Kidney (tissue), 14 donors: ENCODE data around the gene DGKI. TPM values are rescaled to one million over a fixed set of nuclear protein-coding genes. Genes with fewer than 3 reads are reported as not detected.

Experiments used
- DNase-seq, 5 donors: peaks; one replicate each; pipeline ENCODE4 v3.0.0-alpha.2; 2013 to 2020
- FAIRE-seq: peaks from 2 replicates; lab custom pipeline; 2012; peaks lifted over from hg19 to GRCh38; lab: Jason Lieb, UNC
- H3K27ac ChIP-seq, 2 donors: one replicate each; pipeline ENCODE4 v1.7.0; 2013; ENCODE audit warnings: low read depth in 2 of 2, low read length in 2 of 2, inconsistent platforms in 1 of 2
- H3K27me3 ChIP-seq: one replicate; pipeline ENCODE4 v1.7.1; 2013; ENCODE audit warnings: low read length, inconsistent platforms; ENCODE audit not compliant: control insufficient read depth, insufficient read depth
- H3K36me3 ChIP-seq, 3 donors: one replicate each; pipeline versions ENCODE4 v1.7.0 to v1.7.1; 2013; ENCODE audit warnings: low read length in 3 of 3, control low read depth in 1 of 3, inconsistent platforms in 1 of 3; ENCODE audit not compliant: insufficient read depth in 3 of 3, control insufficient read depth in 2 of 3
- H3K4me1 ChIP-seq, 3 donors: one replicate each; pipeline versions ENCODE4 v1.7.0 to v1.7.1; 2013; ENCODE audit warnings: low read length in 3 of 3, inconsistent platforms in 1 of 3, low read depth in 1 of 3; ENCODE audit not compliant: control insufficient read depth in 2 of 3, insufficient read depth in 2 of 3
- H3K4me3 ChIP-seq, 3 donors: one replicate each; pipeline versions ENCODE4 v1.7.0 to v1.8.1; 2013; ENCODE audit warnings: low read length in 3 of 3, control low read depth in 1 of 3, inconsistent platforms in 1 of 3
- H3K9ac ChIP-seq, 3 donors: one replicate each; pipeline versions ENCODE4 v1.7.0 to v1.7.1; 2013; ENCODE audit warnings: low read length in 3 of 3, control low read depth in 1 of 3, inconsistent platforms in 1 of 3
- H3K9me3 ChIP-seq, 3 donors: one replicate each; pipeline versions ENCODE4 v1.7.0 to v1.7.1; 2013; ENCODE audit warnings: low read length in 3 of 3, control low read depth in 1 of 3, inconsistent platforms in 1 of 3; ENCODE audit not compliant: control insufficient read depth in 2 of 3, insufficient read depth in 1 of 3
- CTCF ChIP-seq: IDR thresholded peaks from 3 replicates; pipeline ENCODE4 v1.5.1; 2012; ENCODE audit warnings: mild to moderate bottlenecking, moderate library complexity, borderline replicate concordance; ENCODE audit not compliant: insufficient read depth; ENCODE audit errors: extremely low read depth
- intact Hi-C: fragments of 100-400 bp; cut with DNase I; formaldehyde crosslinking; loops from one replicate; pipeline ENCODE4 v1.11.1; 2022
- polyA plus RNA-seq: library from polyadenylated mRNA; stranded (reverse); fragments of 350-450 nt; fragmentation: Illumina TruSeq; extraction: RNeasy Lipid Tissue Mini Kit (QIAGEN cat#74804); gene quantifications from one replicate; pipeline ENCODE4 v1.2.3, GENCODE V29; 2014; ENCODE audit warnings: low read depth, low replicate concordance; ENCODE audit not compliant: insufficient read depth
- total RNA-seq: library from RNA; stranded (reverse); fragmentation: NEBNext Ultra II Directional; extraction: Animal tissue kit (Norgen Biotek cat#: 25700); gene quantifications from one replicate; pipeline ENCODE4 v1.2.1, GENCODE V29; 2021
- donor health status: control.
- donor health status: control.
- donor health status: control.
- donor health status: control.
- donor health status: control.
- donor health status: DM: yes; HTN: yes; CAD: no.
- donor health status: Normal renal cell carcinoma (clear cell type).

The DGKI gene
- total and polyA plus RNA-seq, 2 donors from 2014 or later = 1.3 to 2.5 TPM

- FAIRE-seq (no peak), DNase-seq (no peak)
- H3K27ac ChIP-seq = no peak overlapping the region
- H3K4me1 ChIP-seq = no peaks in the 10 kb centered on the region
- no peaks in the 10 kb centered on the region for H3K9me3 ChIP-seq
- no peak overlapping the region for H3K4me3 ChIP-seq
- no peak overlapping the region for H3K9ac ChIP-seq
- H3K36me3 ChIP-seq = no peaks in the 10 kb centered on the region
- no peak for TF ChIP-seq CTCF
- intact Hi-C loops = no loop called here
- no peaks in the 10 kb centered on the region for H3K27me3 ChIP-seq
Measured at GRCh38 chr7:137572056-137572784, 274.6 kb downstream of the DGKI start.

- no peak overlapping the region for H3K9ac ChIP-seq
- DNase-seq = no peak
- H3K9me3 ChIP-seq = no peaks in the 10 kb centered on the region
- H3K27me3 ChIP-seq = no peaks in the 10 kb centered on the region
- H3K4me3 ChIP-seq = no peak overlapping the region
- intact Hi-C loops = no loop called here
- H3K36me3 ChIP-seq = no peaks in the 10 kb centered on the region
- no peak for FAIRE-seq
- H3K4me1 ChIP-seq = no peaks in the 10 kb centered on the region
- no peak overlapping the region for H3K27ac ChIP-seq
- TF ChIP-seq CTCF = no peak
Measured at GRCh38 chr7:137564677-137565076, 282.1 kb downstream of the DGKI start.

GRCh38 chr7:137563981-137564380 is 282.8 kb downstream of the DGKI start:
- no peaks in the 10 kb centered on the region for H3K36me3 ChIP-seq
- no peak overlapping the region for H3K4me3 ChIP-seq
- no peak for TF ChIP-seq CTCF
- H3K27ac ChIP-seq = no peak overlapping the region
- H3K9me3 ChIP-seq = no peaks in the 10 kb centered on the region
- intact Hi-C loops = no loop called here
- FAIRE-seq (no peak), DNase-seq (no peak)
- H3K27me3 ChIP-seq = no peaks in the 10 kb centered on the region
- H3K9ac ChIP-seq = no peak overlapping the region
- no peaks in the 10 kb centered on the region for H3K4me1 ChIP-seq
